ENCODE data around the gene HIPK2.

The HIPK2 gene

DNA sequence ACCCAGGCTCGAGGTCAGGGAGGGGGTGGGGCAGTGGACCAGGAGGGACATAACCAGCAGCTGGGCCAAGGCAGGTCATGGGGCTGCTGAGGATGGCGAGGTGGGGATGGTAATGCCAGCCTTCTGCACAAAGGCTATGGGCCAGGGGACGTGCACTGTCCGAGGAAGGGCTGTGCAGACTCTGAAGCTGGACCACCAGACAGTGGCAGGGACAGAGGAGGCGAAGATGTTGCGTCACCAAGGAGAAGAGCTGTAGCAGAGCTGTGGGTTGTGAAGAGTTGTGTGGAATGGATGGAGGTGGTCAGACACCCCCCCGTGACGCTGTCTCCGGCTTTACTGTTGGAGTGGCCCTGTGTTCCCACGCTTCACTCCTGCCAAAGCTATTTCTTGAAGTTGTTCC is 252.6 kb downstream of the HIPK2 start:
- no peak for DNase-seq

DNA sequence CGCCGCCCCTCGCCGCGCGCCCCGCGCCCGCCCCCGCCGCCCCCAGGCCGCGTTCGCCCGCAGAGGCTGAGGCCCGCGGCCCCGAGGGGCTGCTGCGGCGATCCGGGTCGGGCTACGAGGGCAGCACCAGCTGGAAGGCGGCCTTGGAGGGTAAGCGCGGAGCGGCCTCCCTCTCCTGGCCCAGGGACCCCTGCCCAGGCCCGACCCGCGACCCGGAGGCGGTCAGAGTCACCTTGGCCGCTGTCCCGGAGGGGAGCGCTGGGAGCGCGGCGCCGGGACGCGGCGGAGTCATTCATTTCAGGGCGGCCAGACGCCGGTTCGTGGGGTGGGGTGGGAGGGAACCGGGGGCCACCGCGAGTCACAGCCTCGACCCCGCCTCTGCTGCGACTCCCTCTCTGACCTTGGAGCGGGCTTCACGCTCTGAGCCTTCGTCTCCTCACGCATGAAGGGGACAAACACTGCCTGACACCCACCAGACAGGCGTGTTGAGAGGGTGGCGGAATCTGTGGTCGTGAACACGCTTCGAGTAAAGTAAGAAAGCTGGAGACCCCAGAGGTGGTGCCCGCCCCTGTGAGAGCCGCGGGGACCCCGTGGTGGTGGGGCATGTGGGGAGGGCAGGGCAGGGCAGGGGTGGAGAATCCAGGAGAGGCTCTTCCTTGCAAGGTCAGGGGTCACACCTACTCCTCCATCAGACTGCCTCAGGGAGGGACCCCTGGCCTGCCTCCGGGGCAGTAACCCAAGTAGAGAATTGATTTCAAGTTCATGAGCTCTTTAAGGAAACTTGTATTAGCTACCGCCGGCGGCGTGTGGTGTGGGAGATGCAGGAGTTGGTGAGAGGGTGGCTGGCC is 253.6 kb downstream of the HIPK2 start:
- DNase-seq = no peak

DNA sequence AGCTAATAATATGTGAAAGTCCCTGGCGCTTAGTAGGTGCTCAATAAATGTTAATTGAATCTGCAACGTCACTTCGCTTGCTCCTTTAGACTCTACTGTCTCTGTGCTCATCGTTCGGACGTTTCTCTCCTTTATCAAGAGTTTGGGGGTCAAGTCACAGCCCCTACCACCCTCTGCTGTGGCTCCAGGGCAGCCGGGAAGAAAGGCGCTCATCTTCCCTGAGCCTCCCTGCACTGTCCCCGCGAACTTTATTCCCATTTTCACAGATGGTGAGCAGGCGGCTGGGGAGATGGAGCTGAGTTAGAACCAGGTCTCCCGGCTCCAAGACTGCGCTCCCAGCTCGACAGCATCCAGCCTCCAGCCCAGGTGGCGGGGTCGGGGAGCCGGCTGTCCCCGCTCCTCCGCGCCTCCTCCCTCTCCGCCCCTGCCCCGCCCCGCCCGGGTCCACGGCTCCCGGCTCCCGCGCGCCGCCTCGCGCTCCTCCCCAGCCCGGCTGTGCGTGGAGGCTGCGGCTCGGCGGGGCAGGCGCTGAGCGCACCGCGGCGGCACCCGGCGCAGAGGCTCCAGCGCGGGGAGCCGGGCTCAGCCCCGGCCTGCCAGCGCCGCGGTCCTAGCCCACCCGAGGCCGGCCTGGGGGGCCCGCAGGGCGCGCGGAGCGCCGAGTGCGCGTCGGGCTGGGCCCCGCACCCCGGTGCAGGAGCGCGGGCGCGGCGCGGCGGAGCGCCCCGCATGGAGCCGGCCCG is 254.4 kb downstream of the HIPK2 start, which contains the start of gene CLEC2L:
Gene CLEC2L (plus strand): TSS at position 487 of the 743 bp plus-strand sequence. CDS start 243 bp downstream, at position 730.
- DNase-seq = no peak

DNA sequence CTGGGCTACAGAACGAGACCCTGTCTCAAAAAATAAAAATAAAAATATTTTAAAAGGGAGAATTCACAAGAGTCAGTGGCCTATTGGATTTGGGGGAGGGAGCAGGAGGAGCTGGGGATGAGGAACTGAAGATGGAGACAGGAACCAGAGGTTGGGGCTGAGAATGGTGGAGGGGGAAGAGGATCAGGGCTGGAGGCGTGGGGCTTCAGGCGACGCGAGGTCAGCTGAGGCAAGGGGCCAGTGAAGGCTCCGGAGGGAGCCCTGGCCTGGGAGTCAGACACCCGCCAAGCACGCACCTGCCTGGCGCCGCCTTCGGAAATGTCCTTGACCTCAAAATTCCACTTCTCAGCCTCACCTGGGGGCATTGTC is 255.0 kb downstream of the HIPK2 start:
- no peak for DNase-seq

DNA sequence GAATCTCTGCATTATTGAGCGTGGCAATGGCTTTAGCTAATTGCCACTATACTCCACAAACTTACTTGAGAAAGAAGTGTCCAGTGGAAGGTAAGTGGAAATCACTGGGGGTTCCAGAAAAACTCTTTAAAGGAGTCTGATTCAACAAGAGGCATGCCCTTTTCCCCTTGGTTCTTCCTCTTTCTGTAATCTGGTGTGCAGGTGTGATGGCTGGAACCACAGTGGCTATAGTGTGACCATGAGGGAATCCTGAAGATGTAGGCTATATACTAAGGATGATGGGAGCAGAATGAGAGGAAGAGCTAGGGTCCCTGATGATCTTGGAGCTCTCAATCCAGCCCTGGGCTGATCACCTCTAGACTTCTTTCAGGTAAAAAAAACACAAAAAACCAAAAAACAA is 256.4 kb downstream of the HIPK2 start:
- DNase-seq = no peak

DNA sequence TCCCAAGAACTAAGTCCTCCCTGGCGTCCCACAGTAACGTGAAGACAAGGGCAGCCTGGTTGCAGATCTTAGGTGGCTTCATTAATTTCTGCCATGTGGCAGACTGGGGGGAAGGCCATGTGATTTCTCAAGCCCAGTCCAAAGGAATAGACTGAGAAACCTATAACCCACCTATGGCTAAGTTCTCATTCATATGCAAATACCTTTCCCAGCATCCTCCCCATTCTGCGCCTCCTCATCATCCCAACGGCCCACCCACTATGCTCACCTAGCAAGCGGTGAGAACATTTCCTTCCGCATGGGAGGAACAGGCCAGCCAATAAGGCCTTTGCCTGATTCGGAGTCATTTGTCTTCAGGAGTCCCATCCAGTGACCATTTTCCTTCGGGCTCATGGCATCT is 262.5 kb downstream of the HIPK2 start:
- DNase-seq = no peak

All from NCI-H1436 (cell line).